Neuron (in vitro differentiated cells): Measurements from ENCODE around the gene STX8.

ENCODE experiments used
- H2AFZ ChIP-seq: one replicate; pipeline ENCODE4 v1.6.1; 2013; ENCODE audit warnings: low read depth, mild to moderate bottlenecking, inconsistent platforms, low read length, moderate library complexity
- H3K27me3 ChIP-seq: one replicate; pipeline ENCODE4 v1.6.1; 2013; ENCODE audit warnings: low read length; ENCODE audit not compliant: insufficient read depth
- H3K36me3 ChIP-seq: one replicate; pipeline ENCODE4 v1.6.1; 2013; ENCODE audit warnings: low read length; ENCODE audit not compliant: insufficient read depth
- H3K4me1 ChIP-seq: one replicate; pipeline ENCODE4 v1.6.1; 2013; ENCODE audit warnings: low read length; ENCODE audit not compliant: insufficient read depth
- H3K4me3 ChIP-seq: 2 replicates; pipeline ENCODE4 v1.5.1; 2013; ENCODE audit warnings: mild to moderate bottlenecking, low read length, moderate library complexity
- H3K9me3 ChIP-seq: one replicate; pipeline ENCODE4 v1.6.1; 2013; ENCODE audit warnings: low read length

Gene STX8

DNA sequence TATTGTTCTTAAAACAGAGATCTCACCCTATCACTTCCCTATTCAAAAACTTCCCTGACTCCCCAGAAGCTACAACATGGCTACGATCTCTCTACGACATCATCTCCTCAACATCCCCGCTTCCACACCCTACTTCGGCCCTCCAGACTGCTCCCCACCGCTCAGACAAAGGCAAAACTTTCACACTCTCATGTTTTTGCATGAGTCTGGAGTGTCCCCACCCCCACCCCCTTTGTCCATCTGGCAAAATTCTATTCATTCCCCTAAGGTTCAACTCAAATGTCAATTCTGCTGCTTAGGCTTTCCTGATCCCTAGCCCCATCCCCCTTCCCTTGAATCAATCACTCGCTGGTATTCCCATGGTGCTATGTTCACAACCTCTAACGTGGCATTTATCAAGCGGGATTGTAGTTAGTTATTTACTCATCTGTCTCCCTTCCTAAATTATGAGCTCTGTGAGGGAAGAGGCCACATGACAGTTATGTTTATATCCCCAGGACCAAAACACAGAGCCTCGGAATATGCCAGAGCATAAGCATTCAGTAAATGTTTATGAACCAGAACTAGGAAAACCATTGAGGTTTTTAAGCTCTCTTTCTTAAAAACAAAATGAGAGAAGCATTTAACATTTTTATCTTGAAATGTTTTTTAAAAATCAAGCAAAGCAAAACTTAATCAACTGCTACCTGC is 55.9 kb downstream of the STX8 start:
- Histone ChIP-seq H3K36me3 (no peaks in the 10 kb centered on the region), H3K4me3 (peak overlapping the region; percentile 36), H2AFZ (peak overlapping the region; percentile 59), H3K4me1 (peaks cover 34% of the 10 kb centered on the region), H3K27me3 (no peaks in the 10 kb centered on the region), H3K9me3 (no peaks in the 10 kb centered on the region)

DNA sequence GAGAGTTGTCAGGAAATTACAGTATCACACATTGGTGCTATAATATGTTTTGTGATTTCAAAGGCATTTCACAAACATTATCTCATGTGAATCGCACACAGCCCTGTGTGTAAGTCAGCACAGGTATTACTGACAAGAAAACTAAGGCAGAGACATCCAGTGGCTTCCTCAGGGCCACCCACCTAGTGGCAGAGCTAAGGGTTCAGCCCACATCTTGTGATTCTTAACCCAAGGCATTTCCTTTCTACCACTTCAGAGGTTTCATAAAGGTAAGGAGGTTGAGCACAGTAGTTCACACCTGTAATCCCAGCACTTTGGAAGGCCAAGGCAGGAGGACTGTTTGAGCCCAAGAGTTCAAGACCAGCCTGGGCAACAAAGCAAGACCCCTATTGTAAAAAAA is 58.2 kb downstream of the STX8 start:
- Histone ChIP-seq H3K27me3 (no peaks in the 10 kb centered on the region), H3K36me3 (no peaks in the 10 kb centered on the region), H3K4me3 (no peak overlapping the region), H2AFZ (no peak overlapping the region), H3K9me3 (no peaks in the 10 kb centered on the region), H3K4me1 (peaks cover 34% of the 10 kb centered on the region)

DNA sequence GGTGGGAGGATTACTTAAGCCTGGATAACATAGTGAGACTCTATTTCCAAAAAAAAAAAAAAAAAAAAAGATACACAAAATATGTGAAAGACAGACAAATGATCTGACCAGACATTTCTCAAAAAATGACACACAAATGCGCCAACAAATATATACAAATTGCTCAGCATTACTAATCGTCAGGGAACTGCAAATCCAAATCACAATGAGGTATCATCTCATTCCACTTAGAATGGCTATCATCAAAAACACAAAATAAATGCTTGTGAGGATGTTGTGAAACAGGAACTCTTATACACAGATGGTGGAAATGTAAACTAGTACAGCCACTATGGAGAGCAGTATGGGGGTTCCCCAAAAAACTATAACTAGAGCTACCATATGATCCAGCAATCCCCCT is 62.4 kb downstream of the STX8 start:
- no peaks in the 10 kb centered on the region for H3K27me3 ChIP-seq
- H3K9me3 ChIP-seq: peaks cover 2% of the 10 kb centered on the region
- no peaks in the 10 kb centered on the region for H3K36me3 ChIP-seq
- H2AFZ ChIP-seq: no peak overlapping the region
- no peak overlapping the region for H3K4me3 ChIP-seq
- H3K4me1 ChIP-seq: no peaks in the 10 kb centered on the region

DNA sequence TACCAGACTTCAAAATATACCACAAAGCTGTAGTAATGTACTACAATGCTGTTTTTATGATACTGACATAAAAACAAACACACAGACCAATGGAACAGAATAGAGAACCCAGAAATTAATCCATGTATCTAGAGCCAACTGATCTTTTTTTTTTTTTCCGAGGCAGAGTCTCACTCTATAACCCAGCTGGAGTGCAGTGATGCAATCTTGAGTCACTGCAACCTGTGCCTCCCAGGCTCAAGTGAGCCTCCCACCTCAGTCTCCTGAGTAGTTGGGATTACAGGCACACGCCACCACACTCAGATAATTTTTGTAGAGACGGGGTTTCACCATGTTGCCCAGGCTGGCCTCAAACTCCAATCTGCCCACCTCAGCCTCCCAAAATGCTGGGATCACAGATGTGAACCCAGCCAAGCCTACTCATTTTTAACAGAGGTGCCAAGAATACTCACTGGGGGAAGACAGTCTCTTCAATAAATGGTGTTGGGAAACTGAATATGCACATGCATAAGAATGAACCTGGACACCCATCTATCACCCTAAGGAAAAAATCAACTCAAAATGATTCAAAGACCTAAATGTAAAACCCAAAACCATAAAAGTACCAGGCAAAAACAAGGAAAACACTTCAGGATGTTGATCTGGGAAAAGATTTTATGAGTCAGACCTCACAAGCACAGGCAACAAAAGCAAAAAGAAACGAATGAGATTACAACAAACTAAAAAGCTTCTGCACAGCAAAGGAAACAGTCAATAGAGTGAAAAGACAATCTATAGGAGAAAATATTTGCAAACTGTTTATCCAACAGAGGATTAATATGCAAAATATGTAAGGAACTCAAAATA is 63.1 kb downstream of the STX8 start:
- Histone ChIP-seq H2AFZ (no peak overlapping the region), H3K4me1 (no peaks in the 10 kb centered on the region), H3K4me3 (no peak overlapping the region)

DNA sequence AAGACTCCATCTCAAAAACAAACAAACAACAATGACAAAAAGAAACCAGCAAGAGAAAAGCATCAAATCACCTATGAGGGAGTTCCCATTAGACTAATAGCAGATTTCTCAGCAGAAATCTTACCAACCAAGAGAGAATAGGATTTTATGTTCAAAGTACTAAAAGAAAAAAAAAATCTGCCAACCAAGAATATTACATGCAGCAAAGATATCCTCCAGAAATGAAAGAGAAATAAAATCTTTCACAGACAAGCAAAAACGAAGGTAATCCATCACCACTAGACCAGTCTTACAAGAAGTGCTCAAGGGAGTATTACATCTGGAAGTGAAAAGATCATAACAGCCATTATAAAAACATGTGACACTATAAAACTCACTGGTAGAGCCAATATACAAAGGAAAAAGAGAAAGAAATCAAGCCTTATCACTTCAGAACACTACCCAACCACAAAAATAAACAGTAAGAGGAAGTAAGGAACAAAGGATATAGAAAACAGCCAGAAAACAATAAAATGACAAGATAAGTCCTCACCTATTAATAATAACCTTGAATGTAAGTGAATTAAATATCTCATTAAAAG is 66.3 kb downstream of the STX8 start:
- H3K27me3 ChIP-seq: no peaks in the 10 kb centered on the region
- H3K9me3 ChIP-seq: peaks cover 8% of the 10 kb centered on the region
- H3K4me3 ChIP-seq: no peak overlapping the region
- no peaks in the 10 kb centered on the region for H3K4me1 ChIP-seq
- no peak overlapping the region for H2AFZ ChIP-seq
- H3K36me3 ChIP-seq: no peaks in the 10 kb centered on the region

More for the DNA sequence above, 63.1 kb downstream of the STX8 start:
- no peaks in the 10 kb centered on the region for H3K27me3 ChIP-seq
- H3K9me3 ChIP-seq: peaks cover 4% of the 10 kb centered on the region
- H3K36me3 ChIP-seq: no peaks in the 10 kb centered on the region

DNA sequence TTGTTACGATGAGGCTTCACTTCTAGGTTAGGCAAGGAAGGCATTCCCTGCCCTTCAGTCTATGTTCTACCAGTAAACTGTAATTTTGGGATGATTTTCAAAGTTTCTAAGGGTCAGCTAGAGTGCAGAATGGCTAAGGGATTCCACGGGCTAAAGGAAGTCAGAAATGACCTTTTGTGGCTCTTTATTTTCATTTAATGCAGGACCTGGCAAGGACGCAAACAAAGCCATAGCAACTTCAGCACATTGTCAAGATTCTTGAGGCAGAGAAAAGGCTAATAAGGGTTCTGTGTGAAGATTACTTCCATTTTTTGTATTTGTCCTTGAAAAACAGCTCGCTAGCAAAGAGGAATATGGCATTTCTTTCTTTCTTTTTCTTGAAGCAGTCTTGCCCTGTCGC is 76.6 kb downstream of the STX8 start:
- H3K4me1 ChIP-seq: no peaks in the 10 kb centered on the region
- peaks cover 2% of the 10 kb centered on the region for H3K9me3 ChIP-seq
- no peak overlapping the region for H3K4me3 ChIP-seq
- peaks cover 8% of the 10 kb centered on the region for H3K36me3 ChIP-seq
- H2AFZ ChIP-seq: no peak overlapping the region
- H3K27me3 ChIP-seq: no peaks in the 10 kb centered on the region

DNA sequence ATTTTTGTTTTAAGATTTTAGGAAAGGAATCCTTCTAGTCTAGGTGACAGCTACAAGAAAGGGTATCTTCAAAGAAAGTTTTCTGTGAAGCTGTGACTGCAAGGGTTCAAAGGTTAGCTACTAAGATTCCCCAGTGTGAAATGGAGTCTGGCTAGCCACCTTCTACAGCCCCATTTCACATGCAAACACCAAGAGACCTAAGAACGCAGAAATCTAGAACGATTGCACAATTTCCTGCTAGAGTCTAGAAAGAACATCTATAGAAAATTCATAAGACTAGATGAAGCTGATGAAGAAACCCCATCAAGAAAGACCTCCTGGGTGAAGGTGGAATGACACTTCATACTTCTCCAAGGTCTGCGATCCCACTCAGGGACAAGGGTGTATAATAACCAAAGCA is 77.1 kb downstream of the STX8 start:
- Histone ChIP-seq H3K27me3 (no peaks in the 10 kb centered on the region), H3K4me1 (no peaks in the 10 kb centered on the region), H3K36me3 (peaks cover 8% of the 10 kb centered on the region), H3K4me3 (no peak overlapping the region), H3K9me3 (peaks cover 2% of the 10 kb centered on the region), H2AFZ (no peak overlapping the region)

DNA sequence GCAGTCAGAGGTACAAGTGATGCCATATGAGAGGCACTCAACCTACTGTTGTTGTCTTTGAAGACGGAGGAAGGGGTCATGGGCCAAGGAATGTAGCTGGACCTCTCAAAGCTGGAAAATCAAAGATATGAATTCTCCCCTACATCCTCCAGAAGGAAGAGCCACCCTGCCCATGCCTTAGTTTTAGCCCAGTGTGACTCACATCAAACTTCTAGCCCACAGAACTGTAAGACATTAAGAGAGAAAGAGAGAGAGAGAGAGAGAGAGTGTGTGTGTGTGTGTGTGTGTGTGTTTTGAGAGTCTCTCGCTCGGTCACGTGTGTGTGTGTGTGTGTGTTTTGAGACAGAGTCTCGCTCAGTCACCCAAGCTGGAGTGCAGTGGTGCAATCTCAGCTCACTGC is 87.1 kb downstream of the STX8 start:
- H3K4me3 ChIP-seq: no peak overlapping the region
- H3K9me3 ChIP-seq: no peaks in the 10 kb centered on the region

DNA sequence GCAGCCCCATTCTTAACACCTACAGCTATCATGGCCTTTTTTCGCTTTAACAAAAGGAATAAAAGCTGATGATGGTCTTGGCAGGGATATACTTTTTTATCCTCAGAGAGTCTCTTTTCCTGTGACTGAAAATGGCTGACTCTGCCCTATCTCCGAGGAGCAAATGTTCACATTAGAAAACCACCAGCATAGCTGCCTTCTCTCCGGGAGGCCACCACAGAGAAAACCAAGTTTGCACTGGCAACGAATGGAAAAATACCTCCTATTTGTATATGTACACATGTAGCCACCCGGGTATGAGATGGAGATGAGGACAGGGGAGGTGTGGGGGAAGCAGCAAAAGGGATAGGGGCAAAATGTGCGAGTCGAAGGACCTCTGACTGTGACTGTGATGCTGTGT is 88.2 kb downstream of the STX8 start:
- H3K4me3 ChIP-seq: no peak overlapping the region
- peaks cover 2% of the 10 kb centered on the region for H3K36me3 ChIP-seq
- H3K4me1 ChIP-seq: no peaks in the 10 kb centered on the region
- H3K27me3 ChIP-seq: no peaks in the 10 kb centered on the region
- no peak overlapping the region for H2AFZ ChIP-seq
- no peaks in the 10 kb centered on the region for H3K9me3 ChIP-seq

More for the DNA sequence above, 87.1 kb downstream of the STX8 start:
- Histone ChIP-seq H2AFZ (no peak overlapping the region), H3K36me3 (peaks cover 2% of the 10 kb centered on the region), H3K4me1 (no peaks in the 10 kb centered on the region), H3K27me3 (no peaks in the 10 kb centered on the region)

DNA sequence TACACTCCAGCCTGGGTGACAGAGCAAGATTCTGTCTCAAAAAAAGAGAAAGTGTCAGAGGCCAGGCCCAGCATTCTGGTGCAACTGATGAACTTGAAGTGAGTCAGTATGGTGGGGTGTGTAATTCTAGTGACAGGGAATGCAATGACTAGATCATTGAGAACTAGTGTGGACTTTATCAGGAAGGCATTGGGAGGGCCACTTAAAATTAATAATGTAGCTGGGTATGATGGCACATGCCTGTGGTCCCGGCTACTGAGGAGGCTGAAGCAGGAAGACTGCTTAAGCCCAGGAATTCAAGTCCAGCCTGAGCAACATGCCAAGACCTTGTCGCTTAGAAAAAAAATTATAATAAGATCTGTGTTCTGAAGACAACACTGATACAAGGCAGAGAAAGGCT is 90.8 kb downstream of the STX8 start:
- peaks cover 2% of the 10 kb centered on the region for H3K4me1 ChIP-seq
- peaks cover 2% of the 10 kb centered on the region for H3K36me3 ChIP-seq
- no peak overlapping the region for H3K4me3 ChIP-seq
- no peaks in the 10 kb centered on the region for H3K9me3 ChIP-seq
- no peak overlapping the region for H2AFZ ChIP-seq
- H3K27me3 ChIP-seq: no peaks in the 10 kb centered on the region

DNA sequence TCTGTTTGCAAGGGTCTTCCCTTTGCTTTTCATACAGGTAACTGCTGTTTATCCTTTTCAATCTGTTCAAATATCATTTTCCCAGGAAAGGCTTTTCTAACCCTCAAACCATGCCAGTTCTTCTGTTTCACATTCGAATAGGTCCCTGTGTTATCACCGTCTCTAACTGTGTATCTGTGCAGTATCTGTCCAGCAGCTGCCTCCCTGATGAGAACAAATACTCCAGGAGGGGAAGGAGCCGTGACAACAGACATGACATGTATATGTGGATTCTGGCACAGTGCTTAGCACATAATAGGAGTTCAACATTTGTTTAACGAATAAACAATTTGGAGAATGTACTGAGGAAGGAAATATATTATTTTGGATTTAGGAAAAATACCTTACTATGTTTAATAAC is 95.7 kb downstream of the STX8 start:
- H3K36me3 ChIP-seq: no peaks in the 10 kb centered on the region
- H3K4me3 ChIP-seq: no peak overlapping the region
- no peaks in the 10 kb centered on the region for H3K27me3 ChIP-seq
- H3K9me3 ChIP-seq: no peaks in the 10 kb centered on the region
- H2AFZ ChIP-seq: no peak overlapping the region
- peaks cover 4% of the 10 kb centered on the region for H3K4me1 ChIP-seq

DNA sequence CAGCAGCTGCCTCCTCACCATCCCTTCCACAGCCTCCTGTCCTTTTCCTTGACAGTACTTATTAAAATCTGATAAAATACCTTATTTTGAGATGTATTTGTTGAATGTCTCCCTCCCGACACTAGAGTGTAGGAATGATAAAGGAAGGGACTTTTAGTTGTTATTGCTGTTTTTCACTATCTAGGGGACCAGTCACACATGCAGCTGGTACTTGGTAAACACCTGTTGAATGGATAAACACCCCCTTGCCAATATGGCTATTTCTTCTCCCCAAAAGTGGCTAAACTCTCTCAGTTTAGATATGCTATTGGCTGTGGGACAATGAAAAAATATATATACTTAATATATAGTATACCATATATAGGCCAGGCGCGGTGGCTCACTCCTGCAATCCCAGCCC is 96.7 kb downstream of the STX8 start:
- Histone ChIP-seq H2AFZ (no peak overlapping the region), H3K36me3 (no peaks in the 10 kb centered on the region), H3K4me3 (no peak overlapping the region), H3K4me1 (peaks cover 5% of the 10 kb centered on the region), H3K9me3 (no peaks in the 10 kb centered on the region), H3K27me3 (no peaks in the 10 kb centered on the region)

DNA sequence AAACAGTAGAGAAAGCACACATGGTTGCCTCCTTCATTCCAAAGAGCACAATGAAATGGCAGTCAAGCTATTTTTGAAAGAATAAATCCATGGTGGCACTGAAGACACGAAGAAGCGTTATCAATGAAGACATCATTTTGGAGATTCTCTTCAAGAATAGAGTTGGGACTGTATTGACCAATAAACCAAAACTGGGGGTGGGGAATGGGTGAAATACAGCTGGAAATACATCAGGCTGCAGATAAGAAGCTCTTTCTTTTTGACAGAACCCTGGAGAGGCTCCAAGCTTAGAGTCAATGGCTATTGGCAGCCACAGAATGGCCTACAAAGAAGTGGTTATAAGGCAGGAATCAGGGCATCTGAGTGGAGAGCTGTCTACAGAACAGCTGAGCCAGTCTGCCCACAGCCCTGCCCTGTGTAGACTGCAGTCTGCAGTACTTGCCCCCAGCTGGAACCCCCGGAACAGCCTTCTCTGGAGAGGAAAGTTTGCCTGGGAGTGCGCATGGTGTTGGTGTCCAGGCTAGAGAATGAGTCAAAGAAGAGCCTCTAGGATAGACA is 100.4 kb downstream of the STX8 start:
- Histone ChIP-seq H3K27me3 (no peaks in the 10 kb centered on the region), H3K4me3 (no peak overlapping the region), H3K4me1 (peaks cover 9% of the 10 kb centered on the region), H3K36me3 (no peaks in the 10 kb centered on the region), H3K9me3 (peaks cover 5% of the 10 kb centered on the region), H2AFZ (no peak overlapping the region)
